ENCODE measurements around the gene COIL. TPM values are rescaled to one million over a fixed set of nuclear protein-coding genes. Genes with fewer than 3 reads are reported as not detected.

COIL gene
- total and polyA plus RNA-seq, 9 of the 15 experiments (the other 6 are each of a cell fraction or from before 2014, with no cell fraction given) = 23.9 to 41.3 (median 28.7) TPM

GRCh38 chr17:56943505-56944125 lies 17.2 kb downstream of the COIL start:
- no peak overlapping the region for H3K27ac ChIP-seq (ENCODE audit: extremely low read depth, low read depth, low read length)
- TF ChIP-seq CEBPG (CRISPR knock-in tag; IDR thresholded peaks at IDR 0.05) (peak; percentile 31; the same call in 1 of the 2 replicates), CEBPG (tag; conservative IDR thresholded peaks at IDR 0.05 in 1 of 2, IDR thresholded peaks at IDR 0.05 in 1 of 2) (peak; percentile 18 to 78; a peak in 2 of 4 replicates), FOSL1 (tag; conservative IDR thresholded peaks at IDR 0.05) (0 out of 2 replicates have a peak, but pooled peaks have one; percentile 33), FOXA1 (IDR thresholded peaks at IDR 0.05; ENCODE audit: borderline replicate concordance) (no peak), ZNF695 (CRISPR knock-in tag; IDR thresholded peaks at IDR 0.05) (no peak), JUND (IDR thresholded peaks at IDR 0.05; ENCODE audit: borderline replicate concordance, low read depth, low read length) (peak; percentile 45; the same call in 1 of the 2 replicates), JUND (tag; IDR thresholded peaks at IDR 0.05; ENCODE audit: borderline replicate concordance, low read depth, low read length) (no peak), CEBPB (tag; IDR thresholded peaks at IDR 0.05) (peak; percentile 78), ATF3 (IDR thresholded peaks at IDR 0.05) (peak; percentile 88), ATF3 (CRISPR knock-in tag; conservative IDR thresholded peaks at IDR 0.05) (no peak), HMBOX1 (IDR thresholded peaks at IDR 0.05) (peak; percentile 31; the same call in 1 of the 2 replicates)
- no peaks in the 10 kb centered on the region for H3K9me1 ChIP-seq (ENCODE audit: control insufficient read depth, insufficient read depth, low read length)
- H3K27me3 ChIP-seq (ENCODE audit: control insufficient read depth in 2 of 2, insufficient read depth in 2 of 2, low read length in 2 of 2) = no peaks in the 10 kb centered on the region
- H2AFZ ChIP-seq (ENCODE audit: low read depth, low read length) = no peak overlapping the region
- no peak for DNase-seq (ENCODE audit: extremely low read depth in 1 of 4, low spot score in 3 of 4)
- no peaks in the 10 kb centered on the region for H3K4me1 ChIP-seq (replicated peaks in 1 of 2; ENCODE audit: control insufficient read depth in 2 of 2, insufficient read depth in 2 of 2, low read length in 2 of 2)
- WGBS (ENCODE audit: insufficient coverage, low coverage, missing lambda C conversion rate) = 84% methylated on average over 10 of the region's 10 CpGs
- no peak for ATAC-seq
- peaks cover 84% of the 10 kb centered on the region for H3K36me3 ChIP-seq (ENCODE audit: control insufficient read depth, insufficient read depth, low read length)
- H3K4me2 ChIP-seq (ENCODE audit: insufficient read depth, low read length) = no peak overlapping the region
- POLR2A ChIA-PET = interaction anchor here (0.6 to 0.7 kb wide), 2 partner anchors 56 to 429 kb away, joined by 3 read pairs; no protein-coding TSS in a partner anchor
- BruUV-seq (replicated peaks) = no TSS peak
- H3K79me2 ChIP-seq (ENCODE audit: control insufficient read depth, insufficient read depth, low read length) = no peaks in the 10 kb centered on the region
- no peak overlapping the region for H3K9ac ChIP-seq (ENCODE audit: insufficient read depth in 1 of 2, low read depth in 2 of 2, low read length in 2 of 2)
- H3K4me3 ChIP-seq = no peak overlapping the region
- CTCF ChIA-PET (ENCODE audit: low intra/inter-chr PET ratio) = interaction anchor here (1.0 kb wide), 1 partner anchor 124 kb away, joined by 3 read pairs; no protein-coding TSS in a partner anchor
- intact Hi-C loops (cut with micrococcal nuclease) (loop anchor here (5.0 to 10.0 kb wide), 2 partner anchors 51 to 349 kb away; partner anchors contain the start of gene NOG), in situ Hi-C loops (cut with MboI) (no loop called here)
- no peaks in the 10 kb centered on the region for H4K20me1 ChIP-seq (replicated peaks; ENCODE audit: control insufficient read depth, insufficient read depth, low read length)
- no peak for FAIRE-seq
- H3K9me3 ChIP-seq (replicated peaks; ENCODE audit: control insufficient read depth, insufficient read depth, low read depth, low read length) = no peaks in the 10 kb centered on the region
